Peyer's patch (tissue), 4 donors: ENCODE data around the gene DGKQ. TPM values are rescaled to one million over a fixed set of nuclear protein-coding genes. Genes with fewer than 3 reads are reported as not detected.

Source experiments
- DNase-seq, 3 donors: peaks; one replicate each; pipeline ENCODE4 v3.0.0-alpha.2; 2017 to 2019
- H3K27ac ChIP-seq, 4 donors: fragments of 200-600 bp; sonication (generic); one replicate each; pipeline ENCODE4 v1.5.1; 2016 to 2019
- H3K27me3 ChIP-seq, 2 donors: fragments of 200-600 bp; sonication (generic); one replicate each; pipeline ENCODE4 v1.5.1; 2019
- H3K36me3 ChIP-seq, 3 donors: fragments of 200-600 bp; sonication (generic); one replicate each; pipeline ENCODE4 v1.5.1; 2016 to 2019
- H3K4me1 ChIP-seq, 4 donors: fragments of 200-600 bp; sonication (generic); one replicate each; pipeline ENCODE4 v1.5.1; 2016 to 2019
- H3K4me3 ChIP-seq, 4 donors: fragments of 200-600 bp; sonication (generic); 1 replicate in 3 of 4; 2 replicates in 1 of 4; pipeline ENCODE4 v1.5.1; 2016 to 2019; ENCODE audit warnings: mild to moderate bottlenecking in 1 of 4
- H3K9me3 ChIP-seq, 4 donors: fragments of 200-600 bp; sonication (generic); one replicate each; pipeline ENCODE4 v1.5.1; 2016 to 2019; ENCODE audit warnings: mild to moderate bottlenecking in 1 of 4
- POLR2A ChIP-seq, 2 donors: fragments of 450-650 bp; IDR thresholded peaks; one replicate each; pipeline ENCODE4 v1.5.1; 2017; ENCODE audit warnings: antibody characterized with exemption in 2 of 2, mild to moderate bottlenecking in 2 of 2, moderate library complexity in 2 of 2
- total RNA-seq, 4 donors: library from RNA; depleted of rRNA; stranded (reverse); fragments of >200 nt; gene quantifications; one replicate each; pipeline ENCODE4 v1.1.0, GENCODE V29; 2016
- TF ChIP-seq, protein P1 (sequence below), 6 experiments: fragments of 450-650 bp in 4 of 6; fragments of 200-600 bp in 2 of 6; sonication (generic) in 1 of 6; IDR thresholded peaks; one replicate each; pipeline ENCODE4 v1.5.1; 2017 to 2019; ENCODE audit warnings: antibody characterized with exemption in 6 of 6, mild to moderate bottlenecking in 3 of 6, moderate library complexity in 1 of 6

DGKQ gene
- total RNA-seq, 4 donors from 2014 or later: 32.2 to 119 (median 101) TPM

DNA sequence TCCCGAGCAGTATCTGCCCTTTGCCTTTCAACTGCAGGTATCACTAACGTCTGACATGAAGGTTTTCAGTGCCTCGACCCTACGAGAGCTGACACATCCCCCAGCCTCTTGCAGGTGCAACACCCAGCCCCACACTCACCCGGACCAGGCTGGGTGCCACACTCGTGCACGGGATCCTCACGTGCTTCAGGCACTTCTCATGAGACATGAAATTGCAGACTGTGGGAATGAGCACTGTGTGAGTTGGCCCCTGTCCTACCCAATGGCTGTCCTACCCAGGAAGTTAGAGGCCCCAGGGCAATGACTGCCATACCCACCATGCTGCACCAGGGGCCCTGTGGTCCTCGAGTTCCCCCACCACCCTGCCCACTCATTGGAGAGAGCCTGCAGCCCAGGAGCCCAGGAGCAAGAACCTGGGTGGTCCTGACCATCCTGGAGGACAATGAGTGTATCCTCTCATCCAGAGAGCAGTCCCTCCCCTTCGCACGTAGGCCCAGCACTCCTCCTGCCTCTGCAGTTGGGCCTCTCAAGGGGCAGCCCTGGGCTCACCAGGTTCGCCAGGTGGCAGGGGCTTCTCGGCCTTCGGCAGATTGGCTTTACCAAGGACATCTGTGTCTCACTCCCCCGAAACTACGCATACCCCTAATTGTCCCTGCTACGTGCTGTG lies 2.4 kb downstream of the DGKQ start:
- H3K27ac ChIP-seq: peak overlapping the region in 3 of 4 donors; percentile 80 to 99 (median 92)

DNA sequence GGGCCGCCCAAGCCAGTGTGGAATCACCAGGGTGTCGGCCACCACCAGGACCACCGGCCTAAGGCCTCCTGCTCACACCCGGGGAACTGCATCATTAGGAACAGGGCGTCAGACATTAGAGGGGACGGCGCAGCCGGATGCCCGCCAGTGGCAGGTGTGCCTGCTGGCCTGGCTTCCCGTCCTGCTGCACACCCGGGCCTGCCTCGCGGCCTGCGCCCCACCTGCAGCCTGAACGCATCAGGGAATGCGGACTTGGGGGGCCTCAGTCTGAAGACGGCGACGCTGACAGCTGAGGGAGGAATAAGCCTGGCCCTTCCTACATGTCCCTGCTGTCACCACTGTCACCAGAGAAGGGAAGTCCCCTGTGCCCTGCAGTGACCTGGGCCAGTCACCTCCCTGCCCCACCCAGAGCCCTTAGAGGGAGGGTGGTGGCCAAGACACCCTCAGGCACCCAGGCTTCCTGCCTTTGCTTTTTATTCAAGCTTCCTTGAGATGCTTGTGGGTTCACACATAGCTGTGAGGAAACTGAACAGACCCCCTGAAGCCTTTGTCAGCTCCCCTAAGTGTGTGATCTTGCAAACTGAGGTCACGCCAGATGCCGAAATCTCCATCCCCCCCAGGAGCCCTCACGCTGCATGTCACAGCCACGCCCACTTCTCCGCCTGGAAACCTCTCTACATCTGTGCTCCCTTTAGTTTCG lies 3.2 kb downstream of the DGKQ start:
- Histone ChIP-seq H3K36me3 (peaks cover 0 to 35% (median 0%) of the 10 kb centered on the region in 3 donors), H3K4me3 (no peak overlapping the region), H3K27ac (peak overlapping the region in 3 of 4 donors; percentile 80 to 99 (median 92)), H3K9me3 (peaks cover 0 to 9% (median 0%) of the 10 kb centered on the region in 4 donors), H3K27me3 (no peaks in the 10 kb centered on the region), H3K4me1 (peaks cover 4 to 27% (median 16%) of the 10 kb centered on the region in 4 donors)
- TF ChIP-seq POLR2A (IDR thresholded peaks at IDR 0.05): no peak
- TF ChIP-seq, protein P1, sequence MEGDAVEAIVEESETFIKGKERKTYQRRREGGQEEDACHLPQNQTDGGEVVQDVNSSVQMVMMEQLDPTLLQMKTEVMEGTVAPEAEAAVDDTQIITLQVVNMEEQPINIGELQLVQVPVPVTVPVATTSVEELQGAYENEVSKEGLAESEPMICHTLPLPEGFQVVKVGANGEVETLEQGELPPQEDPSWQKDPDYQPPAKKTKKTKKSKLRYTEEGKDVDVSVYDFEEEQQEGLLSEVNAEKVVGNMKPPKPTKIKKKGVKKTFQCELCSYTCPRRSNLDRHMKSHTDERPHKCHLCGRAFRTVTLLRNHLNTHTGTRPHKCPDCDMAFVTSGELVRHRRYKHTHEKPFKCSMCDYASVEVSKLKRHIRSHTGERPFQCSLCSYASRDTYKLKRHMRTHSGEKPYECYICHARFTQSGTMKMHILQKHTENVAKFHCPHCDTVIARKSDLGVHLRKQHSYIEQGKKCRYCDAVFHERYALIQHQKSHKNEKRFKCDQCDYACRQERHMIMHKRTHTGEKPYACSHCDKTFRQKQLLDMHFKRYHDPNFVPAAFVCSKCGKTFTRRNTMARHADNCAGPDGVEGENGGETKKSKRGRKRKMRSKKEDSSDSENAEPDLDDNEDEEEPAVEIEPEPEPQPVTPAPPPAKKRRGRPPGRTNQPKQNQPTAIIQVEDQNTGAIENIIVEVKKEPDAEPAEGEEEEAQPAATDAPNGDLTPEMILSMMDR (IDR thresholded peaks at IDR 0.05): no peak
- DNase-seq: no peak

More for the DNA sequence above, 2.4 kb downstream of the DGKQ start:
- Histone ChIP-seq H3K36me3 (peaks cover 0 to 28% (median 0%) of the 10 kb centered on the region in 3 donors), H3K27me3 (no peaks in the 10 kb centered on the region), H3K4me3 (peak overlapping the region in 2 of 4 donors; percentile 80 to 98), H3K4me1 (peaks cover 4 to 27% (median 16%) of the 10 kb centered on the region in 4 donors), H3K9me3 (peaks cover 0 to 9% (median 0%) of the 10 kb centered on the region in 4 donors)
- peak in 2 of 3 donors; percentile 64 to 72 for DNase-seq
- TF ChIP-seq, protein P1 (IDR thresholded peaks at IDR 0.05): no peak
- no peak for TF ChIP-seq POLR2A (IDR thresholded peaks at IDR 0.05)

DNA sequence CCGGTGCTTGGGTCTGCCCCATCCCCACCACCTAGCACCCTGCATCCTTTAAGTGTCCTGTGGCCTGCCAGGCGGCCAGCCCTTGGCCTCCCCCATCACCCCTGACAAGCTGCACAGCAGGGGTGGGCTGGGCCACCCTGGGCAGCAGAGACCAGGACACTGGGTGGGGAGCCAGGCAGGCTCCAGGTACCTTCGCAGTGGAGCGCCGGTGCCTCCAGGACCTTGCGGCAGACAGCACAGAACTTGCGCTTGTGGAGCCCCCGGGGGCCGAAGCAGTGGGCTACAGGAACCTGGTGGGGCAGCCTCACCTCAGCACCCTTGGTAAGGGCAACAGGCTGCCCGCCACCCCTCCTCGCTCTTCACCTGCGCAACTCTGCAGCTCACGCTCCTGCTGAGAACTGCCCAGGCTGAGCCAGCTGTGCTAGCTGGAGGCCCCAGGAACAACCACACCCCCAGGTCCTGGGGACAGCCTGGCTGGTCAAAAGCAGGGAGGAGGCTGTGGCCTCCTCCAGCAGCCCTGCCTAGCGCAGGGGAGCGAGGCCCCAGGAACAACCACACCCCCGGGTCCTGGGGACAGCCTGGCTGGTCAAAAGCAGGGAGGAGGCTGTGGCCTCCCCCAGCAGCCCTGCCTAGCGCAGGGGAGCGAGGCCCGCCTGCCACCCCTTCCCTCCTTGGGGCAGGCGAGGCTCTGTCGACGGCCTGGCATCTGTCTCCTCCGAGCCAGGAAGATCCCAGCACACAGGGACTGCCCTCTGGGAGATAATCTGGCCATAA lies 4.6 kb downstream of the DGKQ start:
- Histone ChIP-seq H3K27ac (no peak overlapping the region), H3K4me1 (peaks cover 4 to 29% (median 14%) of the 10 kb centered on the region in 4 donors)

DNA sequence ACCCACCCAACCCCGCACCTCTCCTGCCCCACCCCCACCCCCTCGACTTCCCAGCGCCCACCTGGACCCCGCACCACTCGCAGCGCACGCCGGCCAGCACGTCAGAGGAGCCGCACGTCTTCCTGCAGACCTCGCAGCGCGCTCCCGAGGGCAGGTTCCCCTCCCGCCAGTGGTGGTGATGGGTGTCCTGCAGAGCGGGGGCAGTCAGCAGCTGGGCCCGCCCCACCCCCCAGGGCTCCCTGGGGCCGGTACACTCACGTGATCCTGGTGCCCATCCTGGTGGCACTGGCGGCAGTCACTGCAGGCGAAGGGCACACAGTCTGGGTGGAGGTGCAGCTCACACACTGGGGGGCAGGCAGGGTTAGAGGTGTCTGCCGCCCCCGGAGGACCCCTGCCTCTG lies 5.1 kb downstream of the DGKQ start:
- Histone ChIP-seq H3K9me3 (no peaks in the 10 kb centered on the region), H3K4me3 (no peak overlapping the region), H3K36me3 (peaks cover 0 to 44% (median 0%) of the 10 kb centered on the region in 3 donors), H3K4me1 (peaks cover 4 to 34% (median 13%) of the 10 kb centered on the region in 4 donors), H3K27me3 (no peaks in the 10 kb centered on the region), H3K27ac (no peak overlapping the region)
- no peak for TF ChIP-seq POLR2A (IDR thresholded peaks at IDR 0.05)
- TF ChIP-seq, protein P1 (IDR thresholded peaks at IDR 0.05): no peak
- DNase-seq: no peak

More for the DNA sequence above, 4.6 kb downstream of the DGKQ start:
- H3K4me3 ChIP-seq: no peak overlapping the region
- H3K9me3 ChIP-seq: no peaks in the 10 kb centered on the region
- no peak for TF ChIP-seq POLR2A (IDR thresholded peaks at IDR 0.05)
- TF ChIP-seq, protein P1 (IDR thresholded peaks at IDR 0.05): no peak
- DNase-seq: no peak
- H3K27me3 ChIP-seq: no peaks in the 10 kb centered on the region
- H3K36me3 ChIP-seq: peaks cover 0 to 44% (median 0%) of the 10 kb centered on the region in 3 donors
